HG03521 (cell line): ENCODE results near the gene D2HGDH.
A peak's percentile ranks its signal among the peaks of the same experiment; 100 is the strongest.
"Not testable (repeated sequence)": the region's sequence is repeated elsewhere in the genome, so short reads cannot be mapped to it uniquely, and the experiment has no call there.

Experiments
- ATAC-seq: cut with Tn5 transposase; IDR thresholded peaks from one replicate; pipeline ENCODE4 v1.9.1; 2021; ENCODE audit warnings: mild to moderate bottlenecking, moderate library complexity; ENCODE audit not compliant: unreplicated experiment

The D2HGDH gene

GRCh38 chr2:241724975-241725870 is 9.2 kb upstream of the D2HGDH start:
- ATAC-seq = no peak

DNA sequence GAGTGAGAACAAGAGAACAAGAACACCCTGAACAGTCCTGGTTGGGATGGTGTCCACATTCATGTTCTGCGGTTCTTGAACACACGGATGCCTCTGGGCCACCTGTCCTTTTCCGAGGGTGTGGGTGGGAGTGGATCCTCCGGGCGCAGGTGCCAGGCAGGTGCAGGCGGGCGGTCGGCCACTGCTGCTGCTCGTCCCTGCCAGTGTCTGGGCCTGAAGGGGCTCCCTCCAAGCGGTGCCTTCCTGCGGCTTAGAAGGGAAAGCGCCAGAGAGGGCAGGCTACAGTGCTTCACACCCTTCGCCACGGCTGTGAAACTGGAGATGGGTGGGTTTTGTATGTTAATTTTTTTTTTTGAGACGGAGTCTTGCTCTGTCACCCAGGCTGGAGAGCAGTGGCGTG is 8.0 kb upstream of the D2HGDH start:
- ATAC-seq = no peak

DNA sequence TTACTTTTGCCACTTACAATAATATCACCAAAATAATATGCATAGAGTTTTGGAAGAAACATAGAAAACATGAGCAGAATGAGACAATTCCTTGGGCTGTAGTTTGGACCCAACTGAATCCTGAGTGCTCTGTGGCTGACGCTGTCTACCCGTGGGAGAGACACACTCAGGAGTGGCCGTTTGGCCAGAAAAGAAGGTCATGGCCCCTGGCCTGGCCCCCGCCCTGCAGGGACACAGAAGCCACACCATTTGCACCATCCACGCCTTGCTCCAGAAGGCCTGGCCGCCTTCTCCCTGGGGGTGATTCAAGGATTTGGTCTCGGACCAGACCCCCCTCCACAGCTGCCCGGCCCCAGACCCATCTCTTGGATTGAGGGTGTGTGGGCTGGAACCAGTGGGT is 6.4 kb upstream of the D2HGDH start:
- ATAC-seq = no peak

- no peak for ATAC-seq
Measured at GRCh38 chr2:241728627-241729026, 5.8 kb upstream of the D2HGDH start.

DNA sequence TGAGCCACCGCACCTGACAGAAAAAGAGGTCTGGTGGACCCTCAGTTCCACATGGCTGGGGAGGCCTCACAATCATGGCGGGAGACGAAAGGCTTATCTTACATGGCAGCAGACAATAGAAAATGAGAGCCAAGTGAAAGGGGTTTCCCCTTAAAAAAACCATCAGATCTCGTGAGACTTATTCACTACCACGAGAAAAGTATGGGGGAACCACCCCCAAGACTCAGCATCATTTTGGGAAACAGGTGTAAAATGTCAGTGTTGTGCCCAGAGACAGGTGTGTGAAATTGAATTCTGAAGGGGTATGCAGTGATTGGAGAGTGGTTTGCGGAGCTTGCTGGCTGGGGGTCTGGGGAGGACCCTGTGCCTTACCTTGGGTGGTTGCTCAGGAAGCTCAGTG is 4.6 kb upstream of the D2HGDH start:
- no peak for ATAC-seq

- ATAC-seq = no peak
Measured at GRCh38 chr2:241730671-241731293, 3.6 kb upstream of the D2HGDH start.

DNA sequence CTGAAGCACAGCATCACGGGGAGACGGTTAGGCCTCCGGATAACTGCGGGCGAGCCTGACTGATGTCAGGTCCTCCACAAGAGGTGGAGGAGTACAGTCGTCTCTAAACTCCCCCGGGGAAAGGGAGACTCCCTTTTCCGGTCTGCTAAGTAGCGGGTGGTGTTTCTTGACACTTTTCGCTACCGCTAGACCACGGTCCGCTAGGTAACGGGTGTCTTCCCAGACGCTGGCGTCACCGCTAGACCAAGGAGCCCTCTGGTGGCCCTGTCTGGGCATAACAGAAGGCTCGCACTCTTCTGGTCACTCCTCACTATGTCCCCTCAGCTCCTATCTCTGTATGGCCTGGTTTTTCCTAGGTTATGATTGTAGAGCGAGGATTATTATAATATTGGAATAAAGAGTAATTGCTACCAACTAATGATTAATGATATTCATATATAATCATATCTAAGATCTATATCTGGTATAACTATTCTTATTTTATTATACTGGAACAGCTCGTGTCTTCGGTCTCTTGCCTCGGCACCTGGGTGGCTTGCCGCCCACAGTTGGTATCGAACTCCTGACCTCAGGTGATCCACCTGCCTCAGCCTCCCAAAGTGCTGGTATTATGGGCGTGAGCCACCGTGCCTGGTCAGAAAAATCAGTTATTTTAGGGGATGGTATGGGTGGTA is 1.8 kb upstream of the D2HGDH start:
- ATAC-seq = not testable (repeated sequence)

- no peak for ATAC-seq
Measured at GRCh38 chr2:241733391-241734207, 831 bp upstream of the D2HGDH start.

DNA sequence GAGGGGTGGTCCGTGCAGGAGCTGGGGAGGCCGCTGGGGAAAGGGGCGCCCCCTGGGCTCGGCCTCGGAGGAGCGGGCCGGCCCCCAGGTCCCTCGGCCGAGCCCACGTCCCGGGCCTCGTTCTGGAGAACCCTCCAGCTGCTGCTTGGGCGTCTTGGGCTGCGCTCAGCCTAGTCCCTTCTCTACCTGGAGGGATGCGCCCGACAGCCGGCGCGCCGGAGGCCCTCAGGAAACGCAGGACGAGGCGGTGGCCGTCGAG is 293 bp upstream of the D2HGDH start:
- peak; percentile 16 for ATAC-seq

GRCh38 chr2:241736111-241736510 is 1.7 kb downstream of the D2HGDH start:
- ATAC-seq = no peak

GRCh38 chr2:241738040-241738686 is 3.7 kb downstream of the D2HGDH start:
- no peak for ATAC-seq

GRCh38 chr2:241739177-241739576 is 4.7 kb downstream of the D2HGDH start:
- no peak for ATAC-seq

GRCh38 chr2:241739651-241740050 is 5.2 kb downstream of the D2HGDH start:
- ATAC-seq = no peak

GRCh38 chr2:241741016-241741415 is 6.6 kb downstream of the D2HGDH start:
- ATAC-seq = no peak

GRCh38 chr2:241742320-241742939 is 8.0 kb downstream of the D2HGDH start:
- ATAC-seq = no peak

- ATAC-seq = not testable (repeated sequence)
Measured at GRCh38 chr2:241743008-241743407, 8.6 kb downstream of the D2HGDH start.

- ATAC-seq = no peak
Measured at GRCh38 chr2:241743620-241744019, 9.2 kb downstream of the D2HGDH start.

- no peak for ATAC-seq
Measured at GRCh38 chr2:241744028-241744754, 9.8 kb downstream of the D2HGDH start.

- ATAC-seq = no peak
Measured at GRCh38 chr2:241745276-241745675, 10.8 kb downstream of the D2HGDH start.

DNA sequence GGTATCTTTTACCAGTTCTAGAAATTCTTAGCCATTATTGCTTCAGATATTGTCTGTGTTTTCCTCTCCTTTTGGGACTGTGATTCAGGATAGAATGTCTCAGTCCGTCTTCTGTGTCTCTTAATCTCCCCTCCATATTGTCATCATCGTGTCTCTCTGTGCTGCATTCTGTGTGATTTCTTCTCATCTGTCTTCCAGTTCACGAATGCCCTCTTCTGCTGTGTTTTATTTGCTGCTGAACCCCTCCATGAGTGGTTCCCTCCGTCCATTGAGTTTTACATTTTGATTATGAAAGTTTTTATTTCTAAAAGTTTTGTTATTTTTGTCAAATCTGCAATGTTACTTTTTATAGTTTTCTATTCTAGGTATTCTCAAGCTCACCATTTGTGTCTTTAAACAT is 11.7 kb downstream of the D2HGDH start:
- ATAC-seq = no peak
